A549 treated with DMSO at 1 μM for 4 hours (cell line): ENCODE measurements around the gene PDC. TPM values are rescaled to one million over a fixed set of nuclear protein-coding genes. Genes with fewer than 3 reads are reported as not detected.

Experiments used
- total RNA-seq: library from RNA; stranded (reverse); fragments of 200-300 nt; extraction: Qiagen RNA extraction; gene quantifications from 5 replicates; pipeline ENCODE4 v1.2.3, GENCODE V29; 2022; ENCODE audit warnings: low read depth

Gene PDC
- not detected in 5 replicates for total RNA-seq

GRCh38 chr1:186461014-186461413 is at the start of gene PDC:
PDC (minus strand) TSS chr1:186461114; CDS start chr1:186449459, 11,655 bp downstream.

Other genes with a start within 250 kb of the PDC start
- 0.06 to 0.14 TPM (median 0.08 TPM) in 5 replicates for gene PRG4, start 164.8 kb downstream of the PDC start, total RNA-seq
- 45.7 to 51.6 TPM (median 49.3 TPM) in 5 replicates for gene TPR, start 85.9 kb downstream of the PDC start, total RNA-seq
- 15.7 to 20.0 TPM (median 17.8 TPM) in 5 replicates for gene ODR4, start 85.3 kb downstream of the PDC start, total RNA-seq
- gene PTGS2, start 219.3 kb upstream of the PDC start, total RNA-seq: 10.0 to 16.4 TPM (median 13.3 TPM) in 5 replicates